Tibial artery (tissue), 4 donors: ENCODE measurements around the gene GRWD1.

Experiments used
- DNase-seq, 2 donors: peaks; one replicate each; pipeline ENCODE4 v3.0.0-alpha.2; 2019
- H3K27ac ChIP-seq, 2 donors: fragments of 200-600 bp; sonication (generic) in 1 of 2; 1 replicate in 1 of 2; 2 replicates in 1 of 2; pipeline ENCODE4 v1.5.1; 2018 to 2019; ENCODE audit warnings: mild to moderate bottlenecking in 1 of 2
- H3K27me3 ChIP-seq, 2 donors: fragments of 200-600 bp; sonication (generic) in 1 of 2; one replicate each; pipeline versions ENCODE4 v1.5.1 to v1.6.0; 2016 to 2019
- H3K36me3 ChIP-seq, 3 donors: fragments of 200-600 bp; sonication (generic) in 2 of 3; one replicate each; pipeline ENCODE4 v1.5.1; 2016 to 2019; ENCODE audit warnings: mild to moderate bottlenecking in 2 of 3
- H3K4me1 ChIP-seq, 4 donors: fragments of 200-600 bp; sonication (generic) in 2 of 4; 1 replicate in 3 of 4; 2 replicates in 1 of 4; pipeline ENCODE4 v1.5.1; 2016 to 2019
- H3K4me3 ChIP-seq, 2 donors: fragments of 200-600 bp; sonication (generic) in 1 of 2; 1 replicate in 1 of 2; 2 replicates in 1 of 2; pipeline ENCODE4 v1.5.1; 2018 to 2019; ENCODE audit warnings: mild to moderate bottlenecking in 2 of 2
- H3K9me3 ChIP-seq, 3 donors: fragments of 200-600 bp; sonication (generic) in 1 of 3; one replicate each; pipeline ENCODE4 v1.5.1; 2016 to 2019
- CTCF ChIP-seq, 2 experiments: fragments of 200-600 bp in 1 of 2; fragments of 450-650 bp in 1 of 2; IDR thresholded peaks; one replicate each; pipeline ENCODE4 v1.5.1; 2017 to 2019; ENCODE audit warnings: antibody characterized with exemption in 2 of 2, mild to moderate bottlenecking in 1 of 2, moderate library complexity in 1 of 2
- intact Hi-C: fragments of 100-400 bp; cut with DNase I; formaldehyde crosslinking; loops from one replicate; pipeline ENCODE4 v1.15.0; 2023; ENCODE audit warnings: low total_unique reads

Gene GRWD1

GRCh38 chr19:48445606-48446481 lies at the start of gene GRWD1:
GRWD1 (plus strand) TSS chr19:48445983; CDS start chr19:48446006, 23 bp downstream.
- H3K27me3 ChIP-seq: peaks cover 0 to 21% of the 10 kb centered on the region in 2 donors
- peak within 1 kb of the TSS; percentile 82 to 99 for H3K4me3 ChIP-seq
- intact Hi-C loops: no loop called here
- no peaks in the 10 kb centered on the region for H3K9me3 ChIP-seq
- H3K4me1 ChIP-seq: peaks cover 0 to 27% (median 21%) of the 10 kb centered on the region in 4 donors
- TF ChIP-seq CTCF (IDR thresholded peaks at IDR 0.05): no peak
- DNase-seq: peak; percentile 94 to 95
- H3K27ac ChIP-seq: peak within 1 kb of the TSS; percentile 83 to 92
- H3K36me3 ChIP-seq: peaks cover 26 to 40% (median 36%) of the 10 kb centered on the region in 3 donors

- no peak for DNase-seq
- peaks cover 0 to 34% (median 17%) of the 10 kb centered on the region in 4 donors for H3K4me1 ChIP-seq
Measured at GRCh38 chr19:48396016-48396823, 49.6 kb upstream of the GRWD1 start.

DNA sequence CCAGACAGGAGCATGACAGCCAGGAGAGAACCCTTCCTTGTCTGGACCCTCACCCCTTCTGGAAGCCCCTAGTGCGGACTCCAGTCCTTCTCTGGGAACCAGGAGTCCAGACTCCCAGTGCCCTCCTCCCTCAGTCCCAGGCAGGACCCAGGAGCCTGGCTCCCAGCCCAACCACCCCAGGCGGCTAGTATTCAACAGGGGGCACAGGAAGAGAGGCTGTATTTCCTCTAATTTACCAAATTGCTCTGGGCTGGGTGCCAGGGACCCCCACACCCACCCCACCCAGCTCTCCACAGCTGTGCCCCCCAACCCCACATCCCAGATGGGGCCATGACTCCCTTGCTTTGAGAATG lies 49.0 kb upstream of the GRWD1 start:
- DNase-seq: no peak
- H3K4me1 ChIP-seq: peaks cover 0 to 31% (median 17%) of the 10 kb centered on the region in 4 donors
- H3K9me3 ChIP-seq: no peaks in the 10 kb centered on the region
- H3K36me3 ChIP-seq: no peaks in the 10 kb centered on the region
- intact Hi-C loops: no loop called here
- H3K27me3 ChIP-seq: peaks cover 4 to 67% of the 10 kb centered on the region in 2 donors
- no peak overlapping the region for H3K4me3 ChIP-seq
- TF ChIP-seq CTCF (IDR thresholded peaks at IDR 0.05): no peak
- no peak overlapping the region for H3K27ac ChIP-seq

More at GRCh38 chr19:48396016-48396823, 49.6 kb upstream of the GRWD1 start:
- H3K27ac ChIP-seq: no peak overlapping the region
- no peak for TF ChIP-seq CTCF (IDR thresholded peaks at IDR 0.05)
- intact Hi-C loops: no loop called here
- no peaks in the 10 kb centered on the region for H3K36me3 ChIP-seq
- H3K9me3 ChIP-seq: no peaks in the 10 kb centered on the region
- H3K4me3 ChIP-seq: no peak overlapping the region
- peaks cover 4 to 67% of the 10 kb centered on the region in 2 donors for H3K27me3 ChIP-seq

GRCh38 chr19:48397263-48398101 lies 48.3 kb upstream of the GRWD1 start:
- intact Hi-C loops: no loop called here
- H3K36me3 ChIP-seq: no peaks in the 10 kb centered on the region
- no peak for TF ChIP-seq CTCF (IDR thresholded peaks at IDR 0.05)
- no peaks in the 10 kb centered on the region for H3K9me3 ChIP-seq
- peaks cover 0 to 29% (median 17%) of the 10 kb centered on the region in 4 donors for H3K4me1 ChIP-seq
- peak overlapping the region; percentile 26 to 48 for H3K4me3 ChIP-seq
- H3K27ac ChIP-seq: no peak overlapping the region
- H3K27me3 ChIP-seq: peaks cover 4 to 63% of the 10 kb centered on the region in 2 donors
- DNase-seq: no peak

DNA sequence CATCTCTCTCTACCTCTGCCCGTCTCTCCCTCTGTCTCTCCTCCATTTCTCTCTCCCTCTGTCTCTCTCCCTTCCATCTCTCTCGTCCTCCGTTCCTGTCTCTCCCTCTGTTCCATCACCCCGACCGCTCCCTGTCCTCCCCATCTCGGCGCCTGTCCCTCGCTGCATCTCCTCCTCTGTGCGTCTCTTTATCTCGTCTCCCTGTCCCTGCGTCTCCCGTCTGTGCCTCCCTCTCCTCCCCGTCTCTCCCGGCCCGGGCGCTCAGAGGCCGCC lies 47.7 kb upstream of the GRWD1 start:
- intact Hi-C loops: no loop called here
- peak overlapping the region; percentile 26 to 48 for H3K4me3 ChIP-seq
- peaks cover 4 to 57% of the 10 kb centered on the region in 2 donors for H3K27me3 ChIP-seq
- peaks cover 0 to 29% (median 17%) of the 10 kb centered on the region in 4 donors for H3K4me1 ChIP-seq
- no peaks in the 10 kb centered on the region for H3K36me3 ChIP-seq
- no peak for TF ChIP-seq CTCF (IDR thresholded peaks at IDR 0.05)
- no peak overlapping the region for H3K27ac ChIP-seq
- no peaks in the 10 kb centered on the region for H3K9me3 ChIP-seq
- DNase-seq: no peak
